Calu3 (cell line): ENCODE measurements around the gene GLE1. TPM values are rescaled to one million over a fixed set of nuclear protein-coding genes. Genes with fewer than 3 reads are reported as not detected.
A peak's percentile ranks its signal among the peaks of the same experiment; 100 is the strongest.

Experiments used
- BruUV-seq: library from RNA; stranded (reverse); fragments of 400-500 nt; replicated peaks from 2 replicates; lab custom pipeline; 2021; lab: Mats Ljungman, UMichigan
- CTCF ChIA-PET: fragments of 300-600 bp; sonication (Branson Sonifier 250); formaldehyde crosslinking; loops from one replicate; lab custom pipeline; 2022; ENCODE audit warnings: antibody characterized with exemption; lab: Charles Lee
- DNase-seq: peaks from one replicate; pipeline ENCODE4 v3.0.0; 2022
- H3K27ac Mint-ChIP-seq: one replicate; pipeline ENCODE4 v1.8.0; 2022; ENCODE audit warnings: mixed read lengths; ENCODE audit not compliant: unreplicated experiment
- H3K27me3 Mint-ChIP-seq: one replicate; pipeline ENCODE4 v1.8.0; 2022; ENCODE audit warnings: mixed read lengths; ENCODE audit not compliant: unreplicated experiment
- H3K36me3 Mint-ChIP-seq: one replicate; pipeline ENCODE4 v1.8.0; 2022; ENCODE audit warnings: mild to moderate bottlenecking, moderate library complexity, mixed read lengths; ENCODE audit not compliant: insufficient read depth, unreplicated experiment
- H3K4me1 Mint-ChIP-seq: one replicate; pipeline ENCODE4 v1.8.0; 2022; ENCODE audit warnings: mild to moderate bottlenecking, low read depth, mixed read lengths; ENCODE audit not compliant: unreplicated experiment
- H3K4me3 Mint-ChIP-seq: one replicate; pipeline ENCODE4 v1.8.0; 2022; ENCODE audit warnings: mild to moderate bottlenecking, low read depth, moderate library complexity, mixed read lengths; ENCODE audit not compliant: unreplicated experiment
- H3K9me3 Mint-ChIP-seq: one replicate; pipeline ENCODE4 v1.8.0; 2022; ENCODE audit warnings: low read depth, mixed read lengths; ENCODE audit not compliant: unreplicated experiment
- intact Hi-C: fragments of 100-400 bp; cut with micrococcal nuclease; formaldehyde crosslinking; loops from one replicate; pipeline ENCODE4 v1.10.0; 2022; ENCODE audit not compliant: unreplicated experiment
- total RNA-seq: library from RNA; stranded (reverse); gene quantifications from 2 replicates; pipeline ENCODE4 v1.2.3, GENCODE V29; 2022
- TF ChIP-seq, protein P1 (sequence below): fragments of 200-600 bp; IDR thresholded peaks from one replicate; pipeline ENCODE4 v1.8.0; 2022; ENCODE audit warnings: antibody characterized with exemption; ENCODE audit not compliant: unreplicated experiment

The GLE1 gene
- total RNA-seq, 1 experiment from 2014 or later = 24.8 TPM

DNA sequence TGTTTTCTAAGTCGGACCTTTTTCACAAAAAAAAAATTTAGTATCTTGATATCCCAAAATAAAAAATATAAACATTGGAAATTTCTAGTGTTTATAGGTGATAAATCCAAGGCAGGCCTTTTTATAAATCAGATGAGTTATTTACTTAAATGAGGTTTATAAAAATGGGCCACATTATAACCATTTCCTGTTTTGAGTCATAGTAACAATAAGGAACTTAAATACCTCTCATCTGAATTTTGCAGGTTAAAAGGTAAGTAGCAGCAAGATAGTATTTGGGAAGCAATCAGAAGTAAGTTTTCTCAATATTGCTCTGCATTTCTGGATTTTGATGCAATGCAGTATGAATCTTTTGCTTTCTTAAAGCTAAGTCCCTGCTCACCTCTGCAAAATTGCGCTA is 51.8 kb downstream of the GLE1 start:
- CTCF ChIA-PET = no interaction called here
- TF ChIP-seq, protein P1, sequence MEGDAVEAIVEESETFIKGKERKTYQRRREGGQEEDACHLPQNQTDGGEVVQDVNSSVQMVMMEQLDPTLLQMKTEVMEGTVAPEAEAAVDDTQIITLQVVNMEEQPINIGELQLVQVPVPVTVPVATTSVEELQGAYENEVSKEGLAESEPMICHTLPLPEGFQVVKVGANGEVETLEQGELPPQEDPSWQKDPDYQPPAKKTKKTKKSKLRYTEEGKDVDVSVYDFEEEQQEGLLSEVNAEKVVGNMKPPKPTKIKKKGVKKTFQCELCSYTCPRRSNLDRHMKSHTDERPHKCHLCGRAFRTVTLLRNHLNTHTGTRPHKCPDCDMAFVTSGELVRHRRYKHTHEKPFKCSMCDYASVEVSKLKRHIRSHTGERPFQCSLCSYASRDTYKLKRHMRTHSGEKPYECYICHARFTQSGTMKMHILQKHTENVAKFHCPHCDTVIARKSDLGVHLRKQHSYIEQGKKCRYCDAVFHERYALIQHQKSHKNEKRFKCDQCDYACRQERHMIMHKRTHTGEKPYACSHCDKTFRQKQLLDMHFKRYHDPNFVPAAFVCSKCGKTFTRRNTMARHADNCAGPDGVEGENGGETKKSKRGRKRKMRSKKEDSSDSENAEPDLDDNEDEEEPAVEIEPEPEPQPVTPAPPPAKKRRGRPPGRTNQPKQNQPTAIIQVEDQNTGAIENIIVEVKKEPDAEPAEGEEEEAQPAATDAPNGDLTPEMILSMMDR = no peak
- Mint-ChIP-seq H3K36me3 (peaks cover 4% of the 10 kb centered on the region), H3K27me3 (no peaks in the 10 kb centered on the region), H3K9me3 (no peaks in the 10 kb centered on the region), H3K4me3 (no peak overlapping the region), H3K4me1 (peaks cover 25% of the 10 kb centered on the region), H3K27ac (no peak overlapping the region)
- DNase-seq = no peak
- no TSS peak for BruUV-seq
- intact Hi-C loops = loop anchor here (10.0 kb wide), 1 partner anchor 251 kb away; no protein-coding TSS in a partner anchor

DNA sequence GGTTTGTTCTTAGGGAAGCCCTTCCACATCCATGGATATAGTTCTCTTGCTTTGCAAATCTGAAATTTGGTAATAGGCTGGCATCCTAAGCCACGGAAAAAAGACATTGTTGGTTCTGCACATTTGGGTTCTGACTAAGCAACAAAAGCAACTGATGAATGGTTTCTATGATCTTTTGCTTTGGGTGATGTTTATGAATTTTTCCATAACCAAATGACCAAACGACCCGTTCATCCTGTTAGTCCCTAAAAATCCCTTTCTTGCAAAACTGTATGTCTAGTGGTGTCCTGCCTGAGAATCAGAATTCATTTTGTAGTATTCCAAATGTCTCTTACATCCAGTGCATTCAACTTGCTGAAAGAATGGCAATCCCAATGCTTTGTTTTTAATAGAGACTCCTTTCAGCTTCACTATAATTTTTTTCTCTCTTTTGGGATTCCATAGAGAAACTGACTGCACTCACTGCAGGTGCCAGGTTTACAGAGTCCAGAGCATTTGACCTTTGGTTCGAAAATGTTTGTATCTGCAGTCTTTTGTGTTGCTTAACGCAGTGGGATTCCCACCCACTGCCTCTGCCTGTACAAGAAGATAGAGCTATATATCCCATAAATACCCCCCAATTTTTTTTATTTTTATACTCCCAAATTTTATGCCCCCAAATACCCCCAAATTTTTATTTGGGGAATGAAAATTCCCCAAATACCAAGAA is 52.6 kb downstream of the GLE1 start:
- TF ChIP-seq, protein P1 = no peak
- H3K4me1 Mint-ChIP-seq = peaks cover 25% of the 10 kb centered on the region
- H3K4me3 Mint-ChIP-seq = peak overlapping the region; percentile 29
- H3K36me3 Mint-ChIP-seq = peaks cover 4% of the 10 kb centered on the region
- H3K27ac Mint-ChIP-seq = peak overlapping the region; percentile 17
- no TSS peak for BruUV-seq
- no peaks in the 10 kb centered on the region for H3K9me3 Mint-ChIP-seq
- CTCF ChIA-PET = no interaction called here
- H3K27me3 Mint-ChIP-seq = no peaks in the 10 kb centered on the region
- no peak for DNase-seq
- intact Hi-C loops = loop anchor here (10.0 kb wide), 1 partner anchor 252 kb away; no protein-coding TSS in a partner anchor

DNA sequence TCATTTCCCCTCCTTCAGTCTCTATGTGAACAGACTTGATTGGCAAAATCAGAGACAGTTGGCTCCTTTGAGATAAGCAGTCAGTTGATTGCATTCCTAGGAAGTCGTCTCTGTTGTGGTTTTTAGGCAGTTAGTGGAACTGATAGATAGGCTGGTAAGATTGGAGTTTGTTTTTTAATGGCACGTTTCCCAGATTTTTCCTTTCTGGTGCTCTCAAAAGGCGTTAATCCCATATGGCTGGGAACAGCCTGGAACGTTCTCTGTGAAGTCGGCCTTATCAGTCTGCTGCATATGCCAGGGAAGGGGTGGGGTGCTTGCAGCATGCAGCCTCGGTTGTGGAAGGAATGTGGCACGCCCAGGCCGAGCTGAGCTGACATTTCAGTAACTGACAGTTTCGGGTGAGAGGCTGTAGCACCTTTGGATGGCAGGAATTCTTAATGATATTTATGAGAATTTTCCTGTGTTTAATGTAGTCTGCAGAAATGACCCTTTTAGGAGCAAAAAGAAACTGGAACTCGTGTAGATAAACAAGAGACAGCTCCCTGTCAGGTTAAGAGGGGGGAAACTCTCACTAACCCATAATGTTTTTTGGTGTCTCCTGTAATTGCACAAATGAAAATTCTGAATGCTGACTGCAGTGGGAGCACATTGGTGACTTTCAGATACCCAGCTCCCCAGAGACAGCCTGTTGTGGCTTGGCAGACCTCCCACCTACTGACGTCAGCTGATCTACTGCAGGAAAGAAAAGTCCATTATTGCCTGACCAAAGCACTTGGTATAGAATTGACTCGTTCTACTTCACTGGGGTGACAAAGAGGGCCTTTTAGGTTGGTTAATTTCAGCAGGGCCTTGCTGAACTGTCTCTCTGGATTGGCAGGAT is 54.2 kb downstream of the GLE1 start:
- H3K27me3 Mint-ChIP-seq = no peaks in the 10 kb centered on the region
- H3K27ac Mint-ChIP-seq = peak overlapping the region; percentile 72
- H3K4me1 Mint-ChIP-seq = peaks cover 25% of the 10 kb centered on the region
- intact Hi-C loops = loop anchor here (10.0 kb wide), 1 partner anchor 254 kb away; no protein-coding TSS in a partner anchor
- H3K9me3 Mint-ChIP-seq = no peaks in the 10 kb centered on the region
- CTCF ChIA-PET = interaction anchor here (1.4 kb wide), 1 partner anchor 8 kb away, joined by 3 read pairs; no protein-coding TSS in a partner anchor
- peak; percentile 65 for DNase-seq
- H3K4me3 Mint-ChIP-seq = peak overlapping the region; percentile 26
- BruUV-seq = no TSS peak
- H3K36me3 Mint-ChIP-seq = peaks cover 8% of the 10 kb centered on the region
- TF ChIP-seq, protein P1 = no peak

DNA sequence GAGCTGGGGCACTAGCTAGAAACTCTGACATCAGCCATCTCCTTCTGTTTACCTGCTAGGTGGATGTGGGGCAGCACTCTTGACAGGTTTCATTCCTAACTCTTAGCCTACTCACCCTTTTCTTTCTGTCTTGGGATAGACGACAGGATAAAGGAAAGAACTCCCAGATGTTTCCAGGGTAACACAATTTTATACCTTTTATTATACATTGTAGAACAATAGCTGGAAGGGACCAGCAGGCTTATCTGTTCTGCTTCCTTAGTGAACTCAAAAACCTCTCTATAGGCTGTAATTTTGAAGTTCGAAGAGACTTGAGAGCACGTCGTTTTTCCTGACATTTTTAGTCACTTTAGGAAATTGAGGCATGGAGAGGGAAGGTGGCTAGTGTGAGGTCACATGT is 61.1 kb downstream of the GLE1 start:
- BruUV-seq = no TSS peak
- Mint-ChIP-seq H3K9me3 (no peaks in the 10 kb centered on the region), H3K4me1 (no peaks in the 10 kb centered on the region), H3K36me3 (peaks cover 19% of the 10 kb centered on the region), H3K4me3 (no peak overlapping the region), H3K27ac (no peak overlapping the region), H3K27me3 (no peaks in the 10 kb centered on the region)
- TF ChIP-seq, protein P1 = no peak
- intact Hi-C loops = no loop called here
- CTCF ChIA-PET = no interaction called here
- DNase-seq = no peak
